Thyroid gland (tissue), 4 donors: ENCODE results near the gene NOX5.

Experiments
- POLR2A ChIP-seq, 2 donors: fragments of 450-650 bp; IDR thresholded peaks; one replicate each; pipeline ENCODE4 v1.6.1; 2017; ENCODE audit warnings: antibody characterized with exemption in 2 of 2, mild to moderate bottlenecking in 2 of 2, moderate library complexity in 1 of 2
- TF ChIP-seq, protein P1 (sequence below), 6 experiments: fragments of 200-600 bp in 3 of 6; fragments of 450-650 bp in 3 of 6; sonication (generic) in 3 of 6; IDR thresholded peaks; one replicate each; pipeline ENCODE4 v1.5.1; 2016 to 2019; ENCODE audit warnings: antibody characterized with exemption in 6 of 6, mild to moderate bottlenecking in 2 of 6, inconsistent platforms in 1 of 6, moderate library complexity in 1 of 6

DNA sequence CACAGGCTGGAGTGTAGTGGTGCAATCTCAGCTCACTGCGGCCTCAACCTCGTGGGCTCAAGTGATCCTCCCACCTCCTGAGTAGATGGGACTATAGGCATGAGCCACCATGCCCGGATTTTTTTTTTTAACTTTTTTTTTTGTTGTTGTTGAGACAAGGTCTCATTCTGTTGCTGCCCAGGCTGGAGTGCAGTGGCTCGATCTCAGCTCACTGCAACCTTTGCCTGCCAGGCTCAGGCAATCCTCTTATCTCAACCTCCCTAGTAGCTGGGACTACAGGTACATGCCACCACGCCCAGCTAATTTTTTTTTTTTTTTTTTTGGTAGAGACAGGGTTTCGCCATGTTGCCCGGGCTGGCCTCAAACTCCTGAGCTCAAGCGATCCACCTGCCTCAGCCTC is 64.1 kb downstream of the NOX5 start:
- TF ChIP-seq, protein P1, sequence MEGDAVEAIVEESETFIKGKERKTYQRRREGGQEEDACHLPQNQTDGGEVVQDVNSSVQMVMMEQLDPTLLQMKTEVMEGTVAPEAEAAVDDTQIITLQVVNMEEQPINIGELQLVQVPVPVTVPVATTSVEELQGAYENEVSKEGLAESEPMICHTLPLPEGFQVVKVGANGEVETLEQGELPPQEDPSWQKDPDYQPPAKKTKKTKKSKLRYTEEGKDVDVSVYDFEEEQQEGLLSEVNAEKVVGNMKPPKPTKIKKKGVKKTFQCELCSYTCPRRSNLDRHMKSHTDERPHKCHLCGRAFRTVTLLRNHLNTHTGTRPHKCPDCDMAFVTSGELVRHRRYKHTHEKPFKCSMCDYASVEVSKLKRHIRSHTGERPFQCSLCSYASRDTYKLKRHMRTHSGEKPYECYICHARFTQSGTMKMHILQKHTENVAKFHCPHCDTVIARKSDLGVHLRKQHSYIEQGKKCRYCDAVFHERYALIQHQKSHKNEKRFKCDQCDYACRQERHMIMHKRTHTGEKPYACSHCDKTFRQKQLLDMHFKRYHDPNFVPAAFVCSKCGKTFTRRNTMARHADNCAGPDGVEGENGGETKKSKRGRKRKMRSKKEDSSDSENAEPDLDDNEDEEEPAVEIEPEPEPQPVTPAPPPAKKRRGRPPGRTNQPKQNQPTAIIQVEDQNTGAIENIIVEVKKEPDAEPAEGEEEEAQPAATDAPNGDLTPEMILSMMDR (IDR thresholded peaks at IDR 0.05): no peak
- no peak for TF ChIP-seq POLR2A (IDR thresholded peaks at IDR 0.05)
